GM19025 (cell line): ENCODE data around the gene CXCL5.

Experiments used
- ATAC-seq: cut with Tn5 transposase; IDR thresholded peaks from one replicate; pipeline ENCODE4 v1.9.1; 2021; ENCODE audit warnings: mild to moderate bottlenecking, low read depth, moderate library complexity; ENCODE audit not compliant: unreplicated experiment

The CXCL5 gene

DNA sequence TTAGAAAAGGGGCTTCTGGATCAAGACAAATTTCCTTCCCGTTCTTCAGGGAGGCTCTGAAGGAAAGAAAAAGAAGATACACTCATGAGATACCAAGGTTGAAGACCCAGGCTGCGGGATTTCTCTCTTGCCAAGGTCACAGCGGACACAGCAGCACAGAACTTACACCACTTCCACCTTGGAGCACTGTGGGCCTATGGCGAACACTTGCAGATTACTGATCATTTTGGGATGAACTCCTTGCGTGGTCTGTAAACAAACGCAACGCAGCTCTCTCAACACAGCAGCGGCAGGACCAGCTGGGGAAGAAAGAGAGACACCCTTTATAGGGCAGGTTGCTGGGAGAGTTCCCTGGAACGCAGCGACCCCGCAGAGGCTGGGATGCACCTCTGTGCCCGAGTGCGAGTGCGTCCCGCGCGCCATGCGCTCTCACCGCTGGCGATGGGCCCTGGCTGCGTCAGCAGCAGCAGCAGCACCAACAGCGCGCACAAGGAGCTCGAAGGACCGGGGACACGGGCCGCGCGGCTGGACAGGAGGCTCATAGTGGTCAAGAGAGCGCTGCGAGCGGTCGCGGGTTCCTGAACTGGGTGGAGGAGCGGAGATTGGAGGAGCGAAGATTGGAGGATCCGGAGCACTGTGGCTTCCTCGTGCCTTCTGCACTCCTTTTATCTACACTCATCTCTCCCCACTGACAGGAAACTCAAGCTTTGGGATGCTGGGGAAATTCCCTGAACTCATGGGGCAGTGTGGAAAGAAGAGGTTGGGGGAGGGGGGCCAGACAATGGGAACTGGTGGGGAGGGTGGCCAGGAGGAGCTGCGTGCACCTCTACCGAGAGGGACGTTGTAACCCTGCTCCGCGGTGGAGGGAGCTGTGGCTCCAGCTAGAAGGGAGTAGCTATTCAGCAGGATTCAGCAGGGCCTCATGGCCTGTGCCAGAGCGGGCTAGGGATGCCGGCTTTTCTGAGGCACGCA, at the start of gene CXCL5:
Gene CXCL5 (minus strand): TSS at position 638 of the 972 bp plus-strand sequence. CDS start 96 bp downstream, at position 542.
- ATAC-seq = no peak

- ATAC-seq = no peak
These were observed 48.7 kb upstream of the CXCL5 start for GRCh38 chr4:74047152-74047551.

GRCh38 chr4:74045772-74046171, 47.3 kb upstream of the CXCL5 start:
- ATAC-seq = no peak

- ATAC-seq = no peak
These were observed 46.8 kb upstream of the CXCL5 start for GRCh38 chr4:74045247-74045646.

DNA sequence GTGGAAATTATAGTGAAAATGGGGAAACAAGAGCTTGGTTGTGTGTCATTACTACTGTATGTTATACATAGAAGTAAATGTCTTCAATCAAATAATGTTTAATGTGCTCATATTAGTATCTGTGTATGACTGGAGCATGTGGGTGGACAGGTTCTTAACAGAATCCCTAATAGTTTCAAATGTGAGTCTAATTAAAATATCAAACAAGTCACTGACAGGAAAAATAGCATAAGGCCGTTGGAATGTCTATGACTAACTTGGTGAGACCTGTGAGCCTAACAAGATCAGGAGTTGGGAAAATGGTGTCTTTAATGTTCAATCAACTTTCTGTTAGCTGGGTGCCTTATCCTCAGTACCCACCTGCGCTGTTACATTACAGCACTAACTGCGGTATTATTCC, 46.2 kb upstream of the CXCL5 start:
- ATAC-seq = no peak

DNA sequence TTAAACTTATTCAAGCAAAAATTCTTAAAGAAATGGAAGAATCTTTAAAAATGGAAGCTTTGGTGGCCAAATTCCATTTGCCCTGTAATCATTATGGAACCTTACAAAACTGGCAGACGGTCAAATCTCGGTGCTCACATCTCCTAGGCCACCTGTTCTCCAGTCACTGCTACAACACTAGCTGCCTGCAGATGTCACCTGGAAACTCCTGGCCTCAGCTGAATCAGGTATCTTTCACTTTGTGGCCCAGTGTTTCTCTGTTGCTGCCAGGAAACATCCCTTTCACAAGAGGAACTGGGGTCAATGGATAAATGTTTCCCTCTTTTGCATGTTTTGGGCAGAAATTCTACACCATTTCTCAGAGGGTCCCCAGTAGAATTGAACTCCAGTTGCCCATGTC, 44.2 kb upstream of the CXCL5 start:
- no peak for ATAC-seq

DNA sequence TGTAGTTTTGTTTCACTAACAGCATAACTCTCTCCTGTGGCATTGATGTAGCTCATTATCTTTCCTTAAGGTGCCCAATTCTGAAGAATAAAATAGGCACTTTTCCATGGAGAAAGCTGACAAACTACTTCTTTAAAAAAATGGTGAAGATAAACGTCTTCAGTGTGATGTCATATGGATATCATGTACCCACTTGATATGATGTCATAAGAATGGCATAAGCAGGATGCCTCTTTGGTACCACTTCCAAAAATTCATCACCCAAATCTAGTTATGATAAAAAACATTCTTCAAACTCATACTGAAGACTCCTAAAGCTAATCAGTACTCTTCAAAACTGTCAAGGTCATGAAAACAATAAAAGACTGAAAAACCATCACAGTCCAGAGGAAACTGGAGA, 42.9 kb upstream of the CXCL5 start:
- no peak for ATAC-seq

- ATAC-seq = no peak
These were observed 40.9 kb upstream of the CXCL5 start for GRCh38 chr4:74039315-74039763.

GRCh38 chr4:74038425-74039314, 40.2 kb upstream of the CXCL5 start, which contains the start of gene CXCL3:
Gene CXCL3 (minus strand): TSS chr4:74038689. CDS start chr4:74038611, 78 bp downstream.
- ATAC-seq = peak; percentile 57

- ATAC-seq = no peak
These were observed 39.6 kb upstream of the CXCL5 start for GRCh38 chr4:74038086-74038424.

DNA sequence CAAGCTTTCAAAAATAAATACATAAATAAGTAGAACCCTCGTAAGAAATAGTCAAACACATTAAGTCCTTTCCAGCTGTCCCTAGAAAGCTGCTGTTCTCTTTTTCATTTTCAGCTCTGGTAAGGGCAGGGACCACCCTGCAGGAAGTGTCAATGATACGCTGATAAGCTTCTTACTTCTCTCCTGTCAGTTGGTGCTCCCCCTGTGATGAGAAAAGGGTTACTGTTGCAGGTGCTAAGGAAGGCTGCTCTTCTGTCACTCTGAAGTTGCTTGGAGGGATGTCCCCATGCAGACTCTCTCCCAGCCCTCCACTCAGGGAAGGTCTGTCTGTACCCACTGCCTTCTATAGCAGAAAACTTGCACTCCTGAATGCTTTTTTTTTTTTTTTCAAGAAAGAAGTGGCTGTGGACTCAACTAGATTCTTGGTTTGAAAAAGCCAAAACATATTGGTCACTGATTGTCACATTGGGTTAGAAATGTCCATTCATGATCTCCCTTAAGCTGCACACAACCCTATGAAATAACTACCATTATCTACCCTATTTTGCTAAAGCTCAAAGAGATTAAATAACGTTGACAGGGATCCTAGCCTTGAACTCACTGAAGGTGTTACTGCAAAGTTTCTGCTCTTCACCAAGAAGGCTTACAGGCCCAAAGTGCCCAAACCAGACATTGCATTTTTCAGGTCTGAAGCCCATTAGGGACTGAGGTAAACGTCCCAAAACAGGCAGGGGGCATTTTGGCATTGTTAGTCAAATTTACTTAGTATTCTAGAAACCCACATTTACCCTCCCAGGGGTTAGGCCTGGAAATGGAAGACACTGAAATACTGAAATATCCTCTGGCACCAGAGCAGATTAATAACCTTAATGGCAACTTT, 38.8 kb upstream of the CXCL5 start:
- ATAC-seq = no peak

- no peak for ATAC-seq
These were observed 35.3 kb upstream of the CXCL5 start for GRCh38 chr4:74033739-74034138.

- ATAC-seq = no peak
These were observed 33.6 kb upstream of the CXCL5 start for GRCh38 chr4:74032064-74032463.

DNA sequence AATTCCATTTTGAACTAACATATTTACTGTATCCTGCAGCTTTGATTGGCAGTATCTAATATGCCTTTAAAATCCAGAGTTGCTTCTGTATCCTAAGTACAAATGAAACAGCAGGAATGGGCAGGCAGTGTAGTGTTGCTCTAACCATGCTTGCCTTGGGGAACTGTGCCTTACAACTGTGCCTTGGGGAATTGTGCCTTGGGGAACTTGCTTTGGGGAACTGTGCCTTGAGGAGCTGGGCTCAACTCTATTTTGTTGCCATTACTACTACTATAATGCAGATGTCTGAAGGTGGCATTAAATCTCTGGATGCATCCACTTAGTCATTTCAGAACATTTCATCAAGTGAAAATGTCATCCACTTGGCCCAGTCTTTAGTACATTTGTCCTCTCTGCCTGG, 33.1 kb upstream of the CXCL5 start:
- no peak for ATAC-seq

DNA sequence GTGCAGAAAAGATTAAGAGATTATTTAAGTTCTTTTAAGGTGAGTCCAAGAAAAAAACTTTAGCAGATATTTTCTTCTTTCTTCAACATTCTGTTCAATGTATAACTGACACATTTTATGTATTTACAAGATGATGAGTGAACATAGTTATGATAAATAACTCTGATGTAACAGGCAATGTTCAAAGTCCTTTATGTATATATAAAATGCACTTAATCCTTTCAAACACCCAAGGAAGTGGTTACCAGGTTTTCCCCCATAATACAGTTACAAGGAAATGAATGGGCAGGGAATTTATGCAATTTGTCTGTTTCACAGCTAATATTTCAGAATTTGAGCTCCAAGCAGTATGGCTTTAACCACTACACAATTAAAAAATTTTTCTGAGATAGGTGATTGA, 31.8 kb upstream of the CXCL5 start:
- ATAC-seq = no peak

DNA sequence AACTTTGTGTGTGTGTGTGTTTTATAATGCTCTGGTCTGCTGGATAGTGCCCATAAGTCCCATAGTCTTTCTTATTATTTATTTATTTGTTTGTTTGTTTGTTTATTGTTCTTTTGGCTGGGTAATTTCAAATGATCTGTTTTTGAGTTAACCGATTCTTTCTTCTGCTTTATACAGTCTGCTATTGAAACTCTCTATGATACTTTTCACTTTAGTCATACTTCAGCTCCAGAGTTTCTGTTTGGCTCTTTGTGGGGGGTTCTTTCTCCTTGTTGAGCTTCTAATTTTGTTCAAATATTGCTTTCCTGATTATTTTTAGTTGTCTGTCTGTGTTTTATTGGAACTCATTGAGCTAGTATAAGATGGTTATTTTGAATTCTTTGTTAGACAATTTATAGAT, 30.0 kb upstream of the CXCL5 start:
- ATAC-seq = no peak

- ATAC-seq = no peak
These were observed 25.2 kb upstream of the CXCL5 start for GRCh38 chr4:74023709-74024108.

DNA sequence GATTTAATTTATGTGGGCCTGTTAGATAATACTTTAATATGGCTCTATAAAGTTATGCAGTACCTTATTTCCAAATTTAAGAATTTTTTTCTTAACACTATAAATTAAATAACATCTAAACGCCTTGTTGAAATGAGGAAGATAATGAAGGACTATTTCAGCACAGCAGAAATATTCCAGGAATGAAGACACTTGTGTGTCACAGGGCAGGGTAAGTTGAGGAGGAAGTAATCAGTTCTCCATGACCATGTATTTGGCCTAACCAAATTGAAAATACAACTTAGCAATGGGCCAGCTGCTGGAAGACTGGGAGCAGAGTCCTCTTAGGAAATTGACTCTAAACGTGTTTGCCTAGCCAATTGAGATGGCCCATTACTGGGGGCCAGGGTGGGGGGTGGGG, 23.1 kb upstream of the CXCL5 start:
- no peak for ATAC-seq

DNA sequence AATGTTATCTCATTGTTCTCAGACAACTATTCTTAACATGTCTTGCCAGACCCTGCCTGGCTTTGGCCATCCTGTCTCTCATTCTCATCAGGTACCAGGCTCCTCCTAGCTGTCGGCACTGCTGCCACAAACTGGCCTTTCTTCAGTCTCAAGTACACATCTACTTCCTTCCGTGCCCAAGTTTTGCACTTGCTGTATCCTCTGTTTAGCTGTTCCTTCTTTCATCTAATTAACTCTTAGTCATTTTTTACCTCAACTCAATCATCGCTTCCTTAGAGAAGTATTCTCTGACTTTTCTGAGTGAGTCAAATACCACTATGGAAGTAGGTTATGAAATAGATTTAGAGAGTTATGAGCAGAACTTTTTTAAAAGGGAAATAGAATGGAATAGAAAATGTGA, 20.3 kb upstream of the CXCL5 start:
- no peak for ATAC-seq

- no peak for ATAC-seq
These were observed 19.6 kb upstream of the CXCL5 start for GRCh38 chr4:74018116-74018515.
